Skeletal muscle cell (primary cell): Measurements from ENCODE around the gene SIPA1L2.
"Not testable (repeated sequence)": the region's sequence is repeated elsewhere in the genome, so short reads cannot be mapped to it uniquely, and the experiment has no call there.

ENCODE experiments used
- DNase-seq: peaks from one replicate; pipeline ENCODE4 v3.0.0-alpha.2; 2010; ENCODE audit warnings: low read depth
- H3K4me3 ChIP-seq: 2 replicates; pipeline ENCODE4 v1.5.1; 2011; ENCODE audit warnings: low read depth, mild to moderate bottlenecking, control low read depth, low read length, moderate library complexity

The SIPA1L2 gene

DNA sequence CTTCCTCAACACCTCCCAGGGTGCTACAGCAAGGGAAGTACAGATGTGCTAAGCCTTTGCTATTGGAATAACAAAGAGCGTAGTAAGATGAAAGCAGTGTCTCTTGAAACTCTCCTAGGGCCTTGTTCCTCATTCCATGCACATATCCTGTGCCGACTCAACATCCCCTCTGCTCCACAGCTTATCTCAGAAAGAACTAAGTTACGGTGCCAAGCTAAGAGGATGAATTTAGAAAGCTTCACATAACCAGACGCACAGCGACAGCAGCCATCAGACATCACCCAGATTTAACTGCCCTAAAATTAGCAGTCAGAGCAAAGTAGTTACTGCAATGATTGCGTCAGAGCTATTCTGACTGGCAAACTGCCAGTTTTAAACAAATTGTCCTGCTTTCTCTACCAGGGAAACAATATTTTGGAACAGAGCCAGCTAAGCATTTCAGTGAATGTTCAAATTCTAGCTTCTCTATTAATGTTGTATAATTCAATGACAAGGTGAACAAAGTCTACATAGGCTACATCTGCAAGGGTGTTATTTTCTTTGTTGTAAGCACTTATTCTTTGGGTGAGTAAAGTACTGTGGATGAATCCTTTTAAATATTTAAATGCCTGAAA is 9.5 kb downstream of the SIPA1L2 start:
- DNase-seq, result peak; percentile 59
- H3K4me3 ChIP-seq, result no peak overlapping the region

GRCh38 chr1:232617237-232617636 is 12.7 kb downstream of the SIPA1L2 start:
- DNase-seq, result no peak

GRCh38 chr1:232615306-232615800 is 14.6 kb downstream of the SIPA1L2 start:
- DNase-seq, result no peak
- H3K4me3 ChIP-seq, result no peak overlapping the region

More at GRCh38 chr1:232617237-232617636, 12.7 kb downstream of the SIPA1L2 start:
- no peak overlapping the region for H3K4me3 ChIP-seq

DNA sequence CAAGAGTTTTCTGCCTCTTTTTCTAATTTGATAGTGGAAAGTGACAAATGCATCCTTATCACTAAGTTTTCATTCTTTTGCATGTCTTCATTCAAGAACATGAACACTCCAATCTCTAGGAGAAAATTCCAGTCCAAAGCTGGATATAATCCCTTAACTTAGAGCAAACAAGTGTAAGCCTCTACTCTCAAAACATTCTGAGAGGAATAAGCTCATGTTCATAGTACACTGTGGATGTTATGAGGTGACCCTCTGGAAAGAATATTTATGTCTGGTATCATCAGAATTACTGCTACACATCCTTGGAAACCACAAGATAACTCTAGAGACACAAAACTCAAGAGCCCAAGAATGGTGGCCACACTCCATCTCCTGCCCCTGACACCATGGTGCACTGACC is 15.1 kb downstream of the SIPA1L2 start:
- H3K4me3 ChIP-seq, result no peak overlapping the region
- DNase-seq, result no peak

DNA sequence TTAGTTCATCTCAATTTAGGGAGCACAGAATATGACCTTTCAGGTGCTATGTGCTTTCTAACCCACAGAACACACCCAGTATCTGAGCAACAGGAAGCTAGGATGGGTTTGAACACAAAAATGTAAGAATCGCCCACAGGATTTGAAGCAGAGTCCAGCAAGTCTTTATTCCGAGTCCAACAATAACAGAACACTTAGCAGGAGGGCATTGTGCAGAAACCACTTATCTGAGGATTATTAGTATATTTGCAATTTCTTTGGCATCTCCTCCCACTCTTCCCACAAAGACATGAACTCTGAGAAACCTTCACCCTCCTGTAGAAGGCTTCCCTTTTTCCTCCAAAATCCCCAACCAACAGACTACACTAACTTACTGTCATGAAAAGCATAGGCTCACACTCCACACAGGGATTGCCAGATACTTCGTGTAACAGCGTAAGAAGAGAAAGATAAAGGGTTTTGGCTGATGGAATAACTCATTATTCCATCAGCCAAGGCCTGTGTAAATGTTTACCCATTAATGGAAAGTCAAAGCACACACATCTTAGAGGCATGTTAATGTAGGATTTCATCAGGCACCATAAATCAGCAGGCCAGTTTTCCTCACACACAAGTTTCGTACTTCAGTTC is 16.1 kb downstream of the SIPA1L2 start:
- peak; percentile 62 for DNase-seq
- H3K4me3 ChIP-seq, result no peak overlapping the region

DNA sequence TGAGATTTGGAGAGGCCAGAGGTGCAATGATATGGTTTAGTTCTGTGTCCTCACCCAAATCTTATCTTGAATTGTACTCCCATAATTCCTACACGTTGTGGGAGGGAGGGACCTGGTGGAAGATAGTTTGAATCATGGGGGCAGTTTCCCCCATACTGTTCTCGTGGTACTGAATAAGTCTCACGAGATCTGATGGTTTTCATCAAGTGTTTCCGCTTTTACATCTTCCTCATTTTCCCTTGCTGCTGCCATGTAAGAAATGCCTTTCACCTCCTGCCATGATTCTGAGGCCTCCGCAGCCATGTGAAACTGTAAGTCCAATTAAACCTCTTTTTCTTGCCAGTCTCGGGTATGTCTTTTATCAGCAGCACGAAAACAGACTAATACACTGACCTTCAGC is 17.1 kb downstream of the SIPA1L2 start:
- not testable (repeated sequence) for H3K4me3 ChIP-seq, DNase-seq

DNA sequence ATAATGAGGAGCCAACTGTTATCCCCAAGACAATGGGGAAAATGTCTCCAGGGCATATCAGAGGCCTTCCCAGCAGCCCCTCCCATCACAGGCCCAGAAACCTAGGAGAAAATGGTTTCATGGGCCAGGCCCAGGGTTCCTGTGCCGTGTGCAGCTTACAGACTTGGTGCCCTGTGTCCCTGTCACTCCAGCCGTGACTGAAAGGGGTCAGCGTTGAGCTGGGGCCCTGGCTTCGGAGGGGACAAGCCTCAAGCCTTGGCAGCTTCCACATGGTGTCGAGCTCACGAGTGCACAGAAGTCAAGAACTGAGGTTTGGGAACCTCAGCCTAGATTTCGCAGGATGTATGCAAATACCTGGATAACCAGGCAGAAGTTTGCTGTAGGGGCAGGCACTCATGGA is 18.1 kb downstream of the SIPA1L2 start:
- no peak overlapping the region for H3K4me3 ChIP-seq

DNA sequence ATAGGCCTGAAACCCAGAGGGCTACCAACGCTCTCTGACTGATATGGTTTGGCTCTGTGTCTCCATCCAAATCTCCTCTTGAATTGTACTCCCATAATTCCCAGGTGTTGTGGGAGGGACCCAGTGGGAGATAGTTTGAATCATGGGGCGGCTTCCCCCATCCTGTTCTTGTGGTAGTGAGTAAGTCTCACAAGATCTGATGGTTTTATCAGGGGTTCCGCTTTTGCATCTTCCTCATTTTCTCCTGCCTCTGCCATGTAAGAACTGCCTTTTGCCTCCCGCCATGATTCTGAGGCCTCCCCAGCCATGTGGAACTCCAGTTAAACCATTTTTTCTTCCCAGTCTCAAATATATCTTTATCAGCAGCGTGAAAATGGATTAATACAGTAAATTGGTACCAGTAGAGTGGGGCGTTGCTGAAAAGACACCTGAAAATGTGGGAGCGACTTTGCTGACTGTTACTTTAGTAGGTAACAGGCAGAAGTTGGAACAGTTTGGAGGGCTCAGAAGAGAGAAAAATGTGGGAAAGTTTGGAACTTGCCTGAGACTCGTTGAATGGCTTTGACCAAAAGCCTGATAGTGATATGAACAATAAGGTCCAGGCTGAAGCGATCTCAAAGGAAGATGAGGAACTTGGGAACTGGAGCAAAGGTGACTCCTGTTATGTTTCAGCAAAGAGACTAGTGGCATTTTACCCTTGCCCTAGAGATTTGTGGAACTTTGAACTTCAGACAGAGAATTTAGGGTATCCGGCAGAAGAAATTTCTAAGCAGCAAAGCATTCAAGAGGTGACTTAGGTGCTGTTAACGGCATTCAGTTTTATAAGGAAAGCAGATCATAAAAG is 18.8 kb downstream of the SIPA1L2 start:
- DNase-seq, H3K4me3 ChIP-seq: not testable (repeated sequence)

More for the DNA sequence above, 18.1 kb downstream of the SIPA1L2 start:
- no peak for DNase-seq

DNA sequence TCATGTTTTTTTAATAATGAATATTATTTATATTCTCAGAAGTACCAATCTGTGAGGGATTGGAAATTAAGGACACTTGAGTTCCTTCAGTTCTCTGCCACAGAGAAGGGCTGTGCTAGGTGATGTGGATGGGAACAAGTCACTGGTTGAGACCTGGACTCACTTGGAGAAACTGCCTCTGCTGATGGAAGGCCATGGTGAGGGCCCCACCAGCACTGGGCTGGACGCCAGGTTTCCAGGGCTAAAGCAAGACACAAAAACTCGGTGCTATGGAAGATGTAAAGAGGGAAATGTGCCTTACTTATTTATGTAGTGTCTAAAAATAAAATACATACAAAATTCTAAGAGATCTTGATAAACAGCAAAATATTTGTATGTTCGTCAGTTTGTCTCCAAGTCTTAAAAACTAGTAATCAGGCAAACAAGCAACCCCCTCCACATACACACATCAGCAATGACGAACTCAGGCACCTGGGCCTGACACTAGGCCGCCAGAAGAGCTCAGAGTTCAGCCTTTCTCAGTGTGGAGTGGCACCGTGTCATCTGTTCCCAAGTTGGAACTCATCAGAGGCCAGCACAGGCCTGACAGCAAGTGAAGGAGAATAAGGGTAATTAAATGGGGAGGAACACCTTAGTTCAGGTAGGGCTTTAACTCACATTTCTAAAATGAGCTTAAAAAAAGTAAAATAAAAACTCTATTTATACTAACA is 19.6 kb downstream of the SIPA1L2 start:
- H3K4me3 ChIP-seq, result no peak overlapping the region
- no peak for DNase-seq

GRCh38 chr1:232608427-232608826 is 21.5 kb downstream of the SIPA1L2 start:
- H3K4me3 ChIP-seq, result no peak overlapping the region
- DNase-seq, result no peak

DNA sequence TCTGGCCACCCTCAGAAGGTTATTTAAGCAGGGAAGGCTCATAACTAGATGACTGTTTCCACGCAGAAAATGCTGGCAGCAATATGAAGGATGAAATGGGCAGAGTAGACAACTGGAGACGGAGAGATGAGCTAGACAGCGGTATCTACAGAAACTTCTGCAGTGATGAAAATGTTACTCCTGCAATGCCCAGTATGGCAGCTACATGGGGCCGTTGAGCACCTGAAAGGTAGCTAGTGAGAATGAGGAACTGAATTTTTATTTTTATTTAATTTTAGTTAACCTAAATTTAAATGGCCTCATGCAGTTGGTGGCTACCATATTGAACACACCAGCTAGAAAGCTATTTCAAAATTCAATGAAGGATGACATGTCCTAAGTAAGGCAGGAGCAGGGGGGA is 27.3 kb downstream of the SIPA1L2 start:
- DNase-seq, result no peak

GRCh38 chr1:232600424-232601258 is 29.3 kb downstream of the SIPA1L2 start:
- no peak overlapping the region for H3K4me3 ChIP-seq
- no peak for DNase-seq

More for the DNA sequence above, 27.3 kb downstream of the SIPA1L2 start:
- H3K4me3 ChIP-seq, result no peak overlapping the region

DNA sequence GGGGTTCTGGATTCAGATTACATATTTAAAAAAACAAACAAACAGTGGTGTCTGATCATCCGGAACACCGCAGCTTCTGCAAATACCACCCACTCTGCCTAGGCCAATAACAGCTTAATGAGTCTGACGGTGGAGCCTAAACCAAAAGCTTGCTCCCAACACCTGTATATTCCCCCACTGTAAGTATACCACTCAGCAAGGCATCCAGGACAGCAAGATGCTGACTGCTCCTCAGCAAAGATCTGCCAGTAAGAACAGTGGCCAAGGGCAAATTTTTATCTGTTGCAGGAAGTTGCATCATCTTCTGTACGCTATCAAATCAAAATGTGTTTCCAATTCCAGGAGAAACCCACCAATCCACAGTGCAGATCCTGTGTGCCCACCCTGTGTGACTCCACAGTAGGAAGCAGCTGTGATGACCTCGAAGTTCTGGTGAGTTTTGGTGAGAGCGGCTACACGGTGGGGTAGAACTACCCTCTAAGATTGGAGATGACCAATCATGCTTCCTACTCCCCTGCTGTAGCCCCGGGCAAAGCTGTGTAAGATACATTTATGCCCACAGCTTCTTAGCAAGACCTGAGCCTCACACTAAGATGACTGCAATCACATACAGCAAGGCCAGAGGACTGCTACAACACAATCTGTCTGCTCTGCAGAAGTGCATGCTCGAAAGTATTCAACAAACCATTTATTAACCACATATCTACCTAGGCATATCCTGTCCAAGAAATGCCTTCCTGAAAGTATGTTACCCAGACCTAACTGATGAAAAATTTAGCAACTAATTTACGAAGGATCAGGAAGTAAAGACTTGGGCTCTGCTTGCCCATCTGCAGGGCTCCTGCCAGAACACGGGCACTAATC is 30.5 kb downstream of the SIPA1L2 start:
- DNase-seq, result no peak
- H3K4me3 ChIP-seq, result no peak overlapping the region

GRCh38 chr1:232598837-232599177 is 31.1 kb downstream of the SIPA1L2 start:
- H3K4me3 ChIP-seq, result no peak overlapping the region
- no peak for DNase-seq

DNA sequence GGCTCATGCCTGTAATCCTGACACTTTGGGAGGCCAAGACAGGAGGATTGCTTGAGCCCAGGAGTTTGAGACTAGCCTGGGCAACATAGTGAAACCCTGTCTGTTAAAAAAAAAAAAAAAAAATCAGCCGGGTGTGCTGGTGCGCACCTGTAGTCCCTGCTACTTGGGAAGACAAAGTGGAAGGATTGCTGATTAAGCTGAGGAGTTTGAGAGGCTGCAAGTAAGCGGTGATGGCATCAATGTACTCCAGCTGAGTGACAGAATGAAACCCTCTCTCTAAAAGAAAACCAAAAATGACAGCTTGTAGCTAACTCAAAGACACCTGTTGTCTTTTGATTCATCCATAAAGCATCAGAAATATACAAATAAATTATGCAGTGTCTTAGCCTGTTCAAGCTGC is 31.8 kb downstream of the SIPA1L2 start:
- no peak for DNase-seq
- H3K4me3 ChIP-seq, result no peak overlapping the region

DNA sequence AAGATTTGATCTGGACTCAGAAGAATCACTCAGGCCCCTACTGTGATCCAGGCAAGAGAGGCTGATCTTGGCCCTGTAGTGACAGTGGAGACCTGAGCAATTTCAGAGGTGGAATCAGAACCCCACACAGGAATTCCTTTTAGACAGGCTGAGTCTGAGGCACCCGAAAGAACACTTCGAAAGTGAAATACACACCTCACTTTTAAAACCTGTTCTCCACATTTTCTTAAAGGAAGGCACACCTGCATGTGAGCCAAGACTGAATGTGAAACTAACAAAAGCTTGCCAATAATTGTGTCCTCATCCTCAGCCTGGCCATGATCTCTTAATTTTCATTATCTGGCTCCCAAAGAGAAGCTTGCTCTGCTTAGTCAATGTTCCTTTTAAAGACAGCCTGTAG is 32.2 kb downstream of the SIPA1L2 start:
- DNase-seq, result no peak
- H3K4me3 ChIP-seq, result no peak overlapping the region

DNA sequence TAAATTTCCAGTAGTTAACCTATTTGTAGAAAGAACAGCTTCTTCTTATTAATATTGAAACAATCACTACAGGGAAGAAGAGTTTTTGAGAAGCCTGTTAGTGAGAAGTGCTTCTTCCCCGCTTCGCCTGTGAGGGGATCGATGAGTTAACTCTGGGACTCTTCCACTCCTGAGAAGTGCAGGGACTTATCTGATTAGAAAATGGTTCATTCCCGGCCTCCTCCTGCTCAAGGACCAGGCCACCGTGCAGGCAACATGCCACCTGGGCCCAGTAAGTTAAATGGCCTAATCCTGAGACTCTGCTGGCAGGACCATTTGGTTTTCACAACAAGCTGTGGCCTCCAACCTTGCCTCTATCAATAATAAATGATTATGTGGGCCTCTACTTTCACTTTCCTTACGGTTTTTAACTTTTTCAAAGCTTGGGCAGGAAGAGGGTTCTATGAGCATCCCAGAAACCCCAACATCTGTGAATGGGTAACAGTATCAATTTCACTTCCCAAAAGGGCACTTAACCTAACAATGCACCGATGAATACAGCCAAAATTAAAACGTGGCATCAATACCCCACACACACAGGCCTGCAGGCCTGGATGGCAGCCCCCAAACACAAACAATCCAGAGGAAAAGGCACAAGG is 33.1 kb downstream of the SIPA1L2 start:
- DNase-seq, result no peak
- no peak overlapping the region for H3K4me3 ChIP-seq
